Measurements from ENCODE around the gene NAPG.
"Not testable (repeated sequence)": the region's sequence is repeated elsewhere in the genome, so short reads cannot be mapped to it uniquely, and the experiment has no call there.

The NAPG gene

DNA sequence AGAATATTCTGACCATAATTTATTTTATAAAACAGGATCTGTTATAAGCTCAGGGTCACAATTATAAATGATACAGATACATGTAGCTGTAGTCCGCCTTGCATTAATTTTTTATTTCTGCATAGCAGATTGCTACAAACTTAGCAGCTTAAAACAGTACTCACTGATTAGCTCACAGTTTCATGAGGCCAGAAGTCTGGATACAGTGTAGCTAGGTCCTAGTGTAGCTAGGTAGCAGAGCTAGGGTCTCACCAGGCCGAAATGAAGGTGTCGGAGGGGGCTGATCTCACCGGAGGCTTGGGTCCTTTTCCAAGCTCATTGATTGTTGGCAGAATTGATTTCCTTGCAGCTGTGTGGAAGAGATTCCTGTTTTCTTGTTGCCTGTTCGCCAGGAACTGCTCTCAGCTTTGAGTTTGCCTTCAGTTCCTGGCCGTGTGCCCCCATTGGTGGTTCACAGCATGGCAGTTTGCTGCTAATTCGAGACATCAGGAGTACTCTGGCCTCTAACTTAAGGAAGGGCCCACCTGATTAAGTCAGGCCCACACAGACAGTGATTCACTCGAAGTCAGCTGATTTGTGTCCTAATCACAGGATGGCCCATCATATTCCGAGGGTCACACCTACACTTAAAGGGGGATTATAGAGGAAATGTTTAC is 18.4 kb downstream of the NAPG start:
- no peaks in the 10 kb centered on the region for H3K79me2 ChIP-seq (ENCODE audit: low read length)
- H3K9ac ChIP-seq (ENCODE audit: low read length), result no peak overlapping the region
- no peaks in the 10 kb centered on the region for H3K9me3 ChIP-seq (ENCODE audit: insufficient read depth, low read length)
- H3K36me3 ChIP-seq (replicated peaks; ENCODE audit: low read depth, low read length), result peaks cover 39% of the 10 kb centered on the region
- no peaks in the 10 kb centered on the region for H3K27me3 ChIP-seq (ENCODE audit: low read depth, low read length)
- H2AFZ ChIP-seq (ENCODE audit: low read depth, low read length), result no peak overlapping the region
- H4K20me1 ChIP-seq (ENCODE audit: insufficient read depth, low read length), result peaks cover 2% of the 10 kb centered on the region; the same call in 1 of the 2 replicates
- no peak overlapping the region for H3K4me3 ChIP-seq (ENCODE audit: low read length)
- TF ChIP-seq EZH2phosphoT487 (IDR thresholded peaks at IDR 0.05; ENCODE audit: low read depth), result no peak
- no peak for TF ChIP-seq CTCF (IDR thresholded peaks at IDR 0.05; ENCODE audit: low read depth, low read length)
- H3K27ac ChIP-seq (ENCODE audit: low read length), result no peak overlapping the region
- H3K4me2 ChIP-seq (ENCODE audit: low read length), result no peak overlapping the region
- H3K4me1 ChIP-seq (ENCODE audit: low read length), result no peaks in the 10 kb centered on the region

GRCh38 chr18:10546557-10547300 is 20.9 kb downstream of the NAPG start:
- H3K27ac ChIP-seq (ENCODE audit: low read length), result no peak overlapping the region

DNA sequence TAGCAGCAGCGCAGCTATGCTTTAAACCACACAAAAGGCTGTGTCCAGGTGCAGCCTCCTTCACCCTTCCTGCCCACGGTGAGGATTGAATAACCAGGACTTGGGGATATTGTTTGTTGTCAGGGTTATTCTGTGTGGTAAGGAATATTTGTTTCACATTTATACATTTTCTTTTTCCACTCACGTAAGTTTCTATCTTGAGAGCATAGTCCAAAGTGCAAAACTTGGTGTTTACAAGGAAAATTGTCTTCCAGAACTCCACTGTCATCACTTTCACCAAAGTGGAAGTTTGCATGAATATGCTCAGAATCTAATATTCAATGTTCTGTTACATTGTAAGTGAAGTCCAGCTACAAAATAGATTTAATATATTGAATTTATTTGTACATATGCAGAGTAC is 26.4 kb downstream of the NAPG start:
- Histone ChIP-seq H3K9me3 (ENCODE audit: insufficient read depth, low read length) (no peaks in the 10 kb centered on the region), H3K27me3 (ENCODE audit: low read depth, low read length) (no peaks in the 10 kb centered on the region), H3K79me2 (ENCODE audit: low read length) (no peaks in the 10 kb centered on the region), H3K4me1 (ENCODE audit: low read length) (no peaks in the 10 kb centered on the region), H3K4me2 (ENCODE audit: low read length) (no peak overlapping the region), H4K20me1 (ENCODE audit: insufficient read depth, low read length) (no peaks in the 10 kb centered on the region), H3K36me3 (replicated peaks; ENCODE audit: low read depth, low read length) (peaks cover 54% of the 10 kb centered on the region), H3K4me3 (ENCODE audit: low read length) (no peak overlapping the region), H3K27ac (ENCODE audit: low read length) (no peak overlapping the region), H3K9ac (ENCODE audit: low read length) (no peak overlapping the region), H2AFZ (ENCODE audit: low read depth, low read length) (no peak overlapping the region)
- no peak for TF ChIP-seq EZH2phosphoT487 (IDR thresholded peaks at IDR 0.05; ENCODE audit: low read depth)
- TF ChIP-seq CTCF (IDR thresholded peaks at IDR 0.05; ENCODE audit: low read depth, low read length), result no peak

More at GRCh38 chr18:10546557-10547300, 20.9 kb downstream of the NAPG start:
- Histone ChIP-seq H3K27me3 (ENCODE audit: low read depth, low read length) (no peaks in the 10 kb centered on the region), H2AFZ (ENCODE audit: low read depth, low read length) (no peak overlapping the region), H3K9me3 (ENCODE audit: insufficient read depth, low read length) (no peaks in the 10 kb centered on the region), H3K4me2 (ENCODE audit: low read length) (no peak overlapping the region), H3K4me3 (ENCODE audit: low read length) (no peak overlapping the region), H3K79me2 (ENCODE audit: low read length) (no peaks in the 10 kb centered on the region), H3K9ac (ENCODE audit: low read length) (no peak overlapping the region), H3K36me3 (replicated peaks; ENCODE audit: low read depth, low read length) (peaks cover 41% of the 10 kb centered on the region), H3K4me1 (ENCODE audit: low read length) (no peaks in the 10 kb centered on the region), H4K20me1 (ENCODE audit: insufficient read depth, low read length) (peaks cover 1% of the 10 kb centered on the region; the same call in 1 of the 2 replicates)
- TF ChIP-seq CTCF (IDR thresholded peaks at IDR 0.05; ENCODE audit: low read depth, low read length), result no peak
- TF ChIP-seq EZH2phosphoT487 (IDR thresholded peaks at IDR 0.05; ENCODE audit: low read depth), result no peak

DNA sequence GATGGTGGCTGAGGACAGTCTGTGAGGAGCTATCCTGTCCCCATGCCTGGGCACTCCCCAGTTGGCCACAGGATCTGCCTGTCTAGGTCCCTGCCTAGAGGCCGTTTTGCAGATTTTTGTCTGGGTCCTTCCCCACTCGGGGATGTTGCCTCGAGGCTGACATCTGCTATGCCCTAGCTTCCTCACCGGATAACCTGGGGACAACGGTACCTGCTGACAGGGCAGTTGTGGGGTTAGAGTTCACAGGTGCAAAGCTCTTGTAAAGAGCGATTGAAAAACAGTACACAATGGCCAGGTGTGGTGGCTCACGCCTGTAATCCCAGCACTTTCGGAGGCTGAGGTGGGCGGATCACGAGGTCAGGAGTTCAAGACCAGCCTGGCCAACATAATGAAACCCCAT is 30.4 kb downstream of the NAPG start:
- H3K36me3 ChIP-seq (replicated peaks; ENCODE audit: low read depth, low read length), result peaks cover 31% of the 10 kb centered on the region
- H3K9me3 ChIP-seq (ENCODE audit: insufficient read depth, low read length); H3K4me1 ChIP-seq (ENCODE audit: low read length); H3K4me3 ChIP-seq (ENCODE audit: low read length); H3K27me3 ChIP-seq (ENCODE audit: low read depth, low read length); H2AFZ ChIP-seq (ENCODE audit: low read depth, low read length); H3K79me2 ChIP-seq (ENCODE audit: low read length); H3K27ac ChIP-seq (ENCODE audit: low read length); H3K9ac ChIP-seq (ENCODE audit: low read length); H3K4me2 ChIP-seq (ENCODE audit: low read length); H4K20me1 ChIP-seq (ENCODE audit: insufficient read depth, low read length): not testable (repeated sequence)
